ENCODE data around the gene DPEP1.

GRCh38 chr16:89588413-89589109 lies 24.9 kb upstream of the DPEP1 start:
- TF ChIP-seq CTCF (IDR thresholded peaks at IDR 0.05) = no peak
- no peak for TF ChIP-seq POLR2A (IDR thresholded peaks at IDR 0.05)
